ENCODE measurements around the gene OR1I1.

- TF ChIP-seq, protein P1, sequence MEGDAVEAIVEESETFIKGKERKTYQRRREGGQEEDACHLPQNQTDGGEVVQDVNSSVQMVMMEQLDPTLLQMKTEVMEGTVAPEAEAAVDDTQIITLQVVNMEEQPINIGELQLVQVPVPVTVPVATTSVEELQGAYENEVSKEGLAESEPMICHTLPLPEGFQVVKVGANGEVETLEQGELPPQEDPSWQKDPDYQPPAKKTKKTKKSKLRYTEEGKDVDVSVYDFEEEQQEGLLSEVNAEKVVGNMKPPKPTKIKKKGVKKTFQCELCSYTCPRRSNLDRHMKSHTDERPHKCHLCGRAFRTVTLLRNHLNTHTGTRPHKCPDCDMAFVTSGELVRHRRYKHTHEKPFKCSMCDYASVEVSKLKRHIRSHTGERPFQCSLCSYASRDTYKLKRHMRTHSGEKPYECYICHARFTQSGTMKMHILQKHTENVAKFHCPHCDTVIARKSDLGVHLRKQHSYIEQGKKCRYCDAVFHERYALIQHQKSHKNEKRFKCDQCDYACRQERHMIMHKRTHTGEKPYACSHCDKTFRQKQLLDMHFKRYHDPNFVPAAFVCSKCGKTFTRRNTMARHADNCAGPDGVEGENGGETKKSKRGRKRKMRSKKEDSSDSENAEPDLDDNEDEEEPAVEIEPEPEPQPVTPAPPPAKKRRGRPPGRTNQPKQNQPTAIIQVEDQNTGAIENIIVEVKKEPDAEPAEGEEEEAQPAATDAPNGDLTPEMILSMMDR (IDR thresholded peaks at IDR 0.05): no peak
- TF ChIP-seq POLR2A (IDR thresholded peaks at IDR 0.05): no peak
Measured at GRCh38 chr19:15072930-15073647, 8.9 kb upstream of the OR1I1 start.

Data from stomach (tissue), 4 donors.